GM21423 (cell line): ENCODE results near the gene FAM110A.

ENCODE experiments used
- ATAC-seq: cut with Tn5 transposase; IDR thresholded peaks from one replicate; pipeline ENCODE4 v1.9.1; 2021; ENCODE audit warnings: mild to moderate bottlenecking, moderate library complexity; ENCODE audit not compliant: unreplicated experiment

Gene FAM110A

GRCh38 chr20:870758-871157 is 37.2 kb downstream of the FAM110A start:
- no peak for ATAC-seq

GRCh38 chr20:871436-871835 is 37.9 kb downstream of the FAM110A start:
- ATAC-seq = no peak

- no peak for ATAC-seq
These were observed 38.4 kb downstream of the FAM110A start for GRCh38 chr20:871948-872347.

- ATAC-seq = no peak
These were observed 39.5 kb downstream of the FAM110A start for GRCh38 chr20:872855-873520.

GRCh38 chr20:873875-874607 is 40.5 kb downstream of the FAM110A start:
- ATAC-seq = no peak

GRCh38 chr20:875115-875514 is 41.6 kb downstream of the FAM110A start:
- no peak for ATAC-seq

- no peak for ATAC-seq
These were observed 44.3 kb downstream of the FAM110A start for GRCh38 chr20:877814-878213.

GRCh38 chr20:878511-879307 is 45.2 kb downstream of the FAM110A start:
- ATAC-seq = no peak

GRCh38 chr20:879626-880025 is 46.1 kb downstream of the FAM110A start:
- ATAC-seq = no peak

GRCh38 chr20:881051-881782 is 47.7 kb downstream of the FAM110A start:
- ATAC-seq = no peak

- ATAC-seq = no peak
These were observed 48.2 kb downstream of the FAM110A start for GRCh38 chr20:881783-882144.

GRCh38 chr20:884983-885952 is 51.8 kb downstream of the FAM110A start:
- no peak for ATAC-seq

- ATAC-seq = no peak
These were observed 53.6 kb downstream of the FAM110A start for GRCh38 chr20:887137-887536.

- ATAC-seq = no peak
These were observed 54.5 kb downstream of the FAM110A start for GRCh38 chr20:888057-888456.

GRCh38 chr20:889106-889505 is 55.6 kb downstream of the FAM110A start:
- no peak for ATAC-seq

GRCh38 chr20:889932-890463 is 56.5 kb downstream of the FAM110A start:
- ATAC-seq = no peak

- no peak for ATAC-seq
These were observed 57.1 kb downstream of the FAM110A start for GRCh38 chr20:890666-891057.

- ATAC-seq = no peak
These were observed 57.7 kb downstream of the FAM110A start for GRCh38 chr20:891058-891705.

- no peak for ATAC-seq
These were observed 58.2 kb downstream of the FAM110A start for GRCh38 chr20:891706-892080.
